SK-N-SH treated with all-trans-retinoic acid at 6 μM for 48 hours (cell line): ENCODE data around the gene AKAP7.

Experiments used
- BACH2 ChIP-seq: fragments of 250-450 bp; sonication (Bioruptor Pico); IDR thresholded peaks from 2 replicates; pipeline ENCODE4 v1.9.0; 2021; ENCODE audit warnings: mild to moderate bottlenecking, borderline replicate concordance
- POU6F1 ChIP-seq: fragments of 250-450 bp; sonication (Bioruptor Pico); IDR thresholded peaks from 2 replicates; pipeline ENCODE4 v1.8.0; 2021; ENCODE audit warnings: low read depth, mild to moderate bottlenecking, moderate library complexity, borderline replicate concordance
- TCF4 ChIP-seq: fragments of 250-450 bp; sonication (Bioruptor Pico); IDR thresholded peaks from 2 replicates; pipeline ENCODE4 v1.8.0; 2021; ENCODE audit warnings: mild to moderate bottlenecking, moderate library complexity, borderline replicate concordance
- TF ChIP-seq, protein P1 (sequence below): fragments of 250-450 bp; sonication (Bioruptor Pico); IDR thresholded peaks from 2 replicates; pipeline ENCODE4 v1.5.1; 2020; ENCODE audit warnings: low read depth, mild to moderate bottlenecking, moderate library complexity

GRCh38 chr6:131135244-131136020, at the start of gene AKAP7:
- no peak for TF ChIP-seq TCF4 (CRISPR knock-in tag)
- TF ChIP-seq, protein P1, sequence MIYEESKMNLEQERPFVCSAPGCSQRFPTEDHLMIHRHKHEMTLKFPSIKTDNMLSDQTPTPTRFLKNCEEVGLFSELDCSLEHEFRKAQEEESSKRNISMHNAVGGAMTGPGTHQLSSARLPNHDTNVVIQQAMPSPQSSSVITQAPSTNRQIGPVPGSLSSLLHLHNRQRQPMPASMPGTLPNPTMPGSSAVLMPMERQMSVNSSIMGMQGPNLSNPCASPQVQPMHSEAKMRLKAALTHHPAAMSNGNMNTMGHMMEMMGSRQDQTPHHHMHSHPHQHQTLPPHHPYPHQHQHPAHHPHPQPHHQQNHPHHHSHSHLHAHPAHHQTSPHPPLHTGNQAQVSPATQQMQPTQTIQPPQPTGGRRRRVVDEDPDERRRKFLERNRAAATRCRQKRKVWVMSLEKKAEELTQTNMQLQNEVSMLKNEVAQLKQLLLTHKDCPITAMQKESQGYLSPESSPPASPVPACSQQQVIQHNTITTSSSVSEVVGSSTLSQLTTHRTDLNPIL (CRISPR knock-in tag): no peak
- TF ChIP-seq BACH2 (CRISPR knock-in tag): no peak
- TF ChIP-seq POU6F1 (CRISPR knock-in tag): no peak
